ENCODE results near the gene UNC80.

- TF ChIP-seq CTCF (IDR thresholded peaks at IDR 0.05; ENCODE audit: low read length), result no peak
- no peak for TF ChIP-seq EZH2 (optimal IDR thresholded peaks at IDR 0.05; ENCODE audit: low read depth, low read length)
These were observed 157.7 kb downstream of the UNC80 start for GRCh38 chr2:209929369-209929768.

All from MM.1S (cell line).